Smooth muscle cell (in vitro differentiated cells): Measurements from ENCODE around the gene DLL1. TPM values are rescaled to one million over a fixed set of nuclear protein-coding genes. Genes with fewer than 3 reads are reported as not detected.

Experiments
- DNase-seq: peaks from one replicate; lab custom pipeline; 2025; ENCODE audit not compliant: unreplicated experiment; lab: John Stamatoyannopoulos, UW
- H2AFZ ChIP-seq: fragments of 200-600 bp; sonication (generic); 2 replicates; pipeline ENCODE4 v1.6.0; 2016; ENCODE audit warnings: antibody characterized with exemption, low read depth, mild to moderate bottlenecking
- H3F3A ChIP-seq: fragments of 200-600 bp; sonication (generic); 2 replicates; pipeline ENCODE4 v1.6.0; 2017; ENCODE audit warnings: antibody characterized with exemption, low read depth
- H3K27ac ChIP-seq: fragments of 200-600 bp; sonication (generic); 2 replicates; pipeline ENCODE4 v1.5.1; 2016; ENCODE audit warnings: low read depth, mild to moderate bottlenecking
- H3K27me3 ChIP-seq: fragments of 200-600 bp; sonication (generic); 2 replicates; pipeline ENCODE4 v1.6.1; 2016; ENCODE audit warnings: low read depth, mild to moderate bottlenecking
- H3K36me3 ChIP-seq: fragments of 200-600 bp; sonication (generic); 2 replicates; pipeline ENCODE4 v1.5.1; 2016; ENCODE audit warnings: low read depth
- H3K4me1 ChIP-seq: fragments of 200-600 bp; sonication (generic); 2 replicates; pipeline ENCODE4 v1.5.1; 2016; ENCODE audit warnings: low read depth
- H3K4me2 ChIP-seq: fragments of 200-600 bp; sonication (generic); 2 replicates; pipeline ENCODE4 v1.6.0; 2016; ENCODE audit warnings: mild to moderate bottlenecking
- H3K4me3 ChIP-seq: fragments of 200-600 bp; sonication (generic); 2 replicates; pipeline ENCODE4 v1.5.1; 2016; ENCODE audit warnings: mild to moderate bottlenecking
- H3K79me2 ChIP-seq: fragments of 200-600 bp; sonication (generic); 2 replicates; pipeline ENCODE4 v1.6.0; 2016; ENCODE audit warnings: low read depth, mild to moderate bottlenecking
- H3K9ac ChIP-seq: fragments of 200-600 bp; sonication (generic); 2 replicates; pipeline ENCODE4 v1.6.0; 2016; ENCODE audit warnings: low read depth
- H3K9me3 ChIP-seq: fragments of 200-600 bp; sonication (generic); replicated peaks from 2 replicates; pipeline ENCODE4 v1.5.1; 2016; ENCODE audit warnings: low read depth
- H4K20me1 ChIP-seq: fragments of 200-600 bp; sonication (generic); 2 replicates; pipeline ENCODE4 v1.6.0; 2016; ENCODE audit warnings: low read depth
- WGBS: methylation state at CpG from one replicate; pipeline ENCODE4 v1.1.7; 2016; ENCODE audit warnings: low lambda C conversion rate; 5-methylcytosine and 5-hydroxymethylcytosine counted together
- polyA plus RNA-seq: library from polyadenylated mRNA; unstranded; fragments of >200 nt; fragmentation: Nextera tagmentation; extraction: Ambion mirVana; gene quantifications from 2 replicates; pipeline ENCODE4 v1.2.1, GENCODE V29; 2016
- total RNA-seq: library from RNA; depleted of rRNA; stranded (reverse); fragments of >200 nt; gene quantifications from 2 replicates; pipeline ENCODE4 v1.2.3, GENCODE V29; 2014
- TF ChIP-seq, protein P1 (sequence below): fragments of 200-600 bp; sonication (generic); IDR thresholded peaks from 2 replicates; pipeline ENCODE4 v1.5.1; 2017; ENCODE audit warnings: borderline replicate concordance, mild to moderate bottlenecking, antibody characterized with exemption; ENCODE audit not compliant: insufficient read depth, poor library complexity, severe bottlenecking

The DLL1 gene
- total and polyA plus RNA-seq, 2 experiments from 2014 or later: 0.36 to 0.70 TPM

- no peak for DNase-seq
- TF ChIP-seq, protein P1, sequence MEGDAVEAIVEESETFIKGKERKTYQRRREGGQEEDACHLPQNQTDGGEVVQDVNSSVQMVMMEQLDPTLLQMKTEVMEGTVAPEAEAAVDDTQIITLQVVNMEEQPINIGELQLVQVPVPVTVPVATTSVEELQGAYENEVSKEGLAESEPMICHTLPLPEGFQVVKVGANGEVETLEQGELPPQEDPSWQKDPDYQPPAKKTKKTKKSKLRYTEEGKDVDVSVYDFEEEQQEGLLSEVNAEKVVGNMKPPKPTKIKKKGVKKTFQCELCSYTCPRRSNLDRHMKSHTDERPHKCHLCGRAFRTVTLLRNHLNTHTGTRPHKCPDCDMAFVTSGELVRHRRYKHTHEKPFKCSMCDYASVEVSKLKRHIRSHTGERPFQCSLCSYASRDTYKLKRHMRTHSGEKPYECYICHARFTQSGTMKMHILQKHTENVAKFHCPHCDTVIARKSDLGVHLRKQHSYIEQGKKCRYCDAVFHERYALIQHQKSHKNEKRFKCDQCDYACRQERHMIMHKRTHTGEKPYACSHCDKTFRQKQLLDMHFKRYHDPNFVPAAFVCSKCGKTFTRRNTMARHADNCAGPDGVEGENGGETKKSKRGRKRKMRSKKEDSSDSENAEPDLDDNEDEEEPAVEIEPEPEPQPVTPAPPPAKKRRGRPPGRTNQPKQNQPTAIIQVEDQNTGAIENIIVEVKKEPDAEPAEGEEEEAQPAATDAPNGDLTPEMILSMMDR: no peak
- no peaks in the 10 kb centered on the region for H3K9me3 ChIP-seq
- no peak overlapping the region for H3K9ac ChIP-seq
- H3K79me2 ChIP-seq: no peaks in the 10 kb centered on the region
- H3F3A ChIP-seq: no peaks in the 10 kb centered on the region
- 92% methylated on average over 23 of the region's 23 CpGs for WGBS
- no peaks in the 10 kb centered on the region for H3K36me3 ChIP-seq
- no peak overlapping the region for H3K4me3 ChIP-seq
- no peak overlapping the region for H2AFZ ChIP-seq
- peaks cover 16% of the 10 kb centered on the region for H3K4me1 ChIP-seq
- no peaks in the 10 kb centered on the region for H3K27me3 ChIP-seq
- H4K20me1 ChIP-seq: no peaks in the 10 kb centered on the region
- H3K4me2 ChIP-seq: no peak overlapping the region
- no peak overlapping the region for H3K27ac ChIP-seq
Measured at GRCh38 chr6:170245475-170245992, 45.3 kb downstream of the DLL1 start.

DNA sequence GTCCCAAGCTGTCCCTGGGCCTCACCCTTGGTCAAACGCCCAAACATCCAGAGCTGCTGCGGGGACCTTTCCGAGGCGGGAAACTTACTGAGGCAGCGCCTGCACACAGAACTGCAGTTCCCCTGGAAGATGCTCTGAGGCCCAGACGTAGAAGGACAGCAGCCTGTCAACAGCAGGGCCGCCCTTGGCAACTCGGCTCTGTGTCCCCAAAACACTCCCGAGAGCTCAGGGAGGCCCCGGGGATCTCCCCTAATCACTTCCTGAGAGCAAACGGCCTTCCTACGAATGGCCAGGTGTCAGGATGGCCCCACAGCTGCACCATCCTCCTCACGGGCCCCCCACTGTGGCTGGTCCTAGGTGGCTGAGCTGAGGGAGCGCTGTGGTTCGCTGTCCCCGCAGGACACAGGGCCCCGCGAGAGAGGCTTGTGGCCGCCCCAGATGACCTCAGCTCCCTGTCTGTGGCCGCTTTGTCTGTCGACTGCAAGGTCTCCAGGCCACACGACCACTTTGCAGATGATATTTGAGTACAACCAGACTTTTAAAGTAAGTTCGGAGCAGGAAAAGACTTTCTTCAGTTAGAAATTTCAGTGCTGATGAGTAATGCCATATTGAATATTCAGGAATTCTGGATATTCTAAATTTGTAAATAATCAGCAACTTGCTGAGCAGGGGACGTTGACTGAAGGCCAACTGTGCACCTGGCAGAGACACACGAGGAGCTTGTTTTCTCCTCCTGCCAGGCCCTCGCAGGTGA is 46.0 kb downstream of the DLL1 start:
- Histone ChIP-seq H3F3A (no peaks in the 10 kb centered on the region), H3K27me3 (no peaks in the 10 kb centered on the region), H2AFZ (no peak overlapping the region), H3K27ac (no peak overlapping the region), H3K9me3 (no peaks in the 10 kb centered on the region), H3K9ac (no peak overlapping the region), H3K79me2 (no peaks in the 10 kb centered on the region), H3K36me3 (no peaks in the 10 kb centered on the region), H3K4me3 (no peak overlapping the region), H3K4me1 (peaks cover 12% of the 10 kb centered on the region), H4K20me1 (no peaks in the 10 kb centered on the region), H3K4me2 (no peak overlapping the region)
- DNase-seq: no peak
- TF ChIP-seq, protein P1: no peak
- WGBS: 84% methylated on average over 26 of the region's 26 CpGs

GRCh38 chr6:170243791-170244291 is 47.0 kb downstream of the DLL1 start:
- Histone ChIP-seq H4K20me1 (no peaks in the 10 kb centered on the region), H3K4me3 (no peak overlapping the region), H3K27ac (no peak overlapping the region), H2AFZ (no peak overlapping the region), H3K36me3 (no peaks in the 10 kb centered on the region), H3K9ac (no peak overlapping the region), H3K79me2 (no peaks in the 10 kb centered on the region), H3F3A (no peaks in the 10 kb centered on the region), H3K27me3 (no peaks in the 10 kb centered on the region), H3K9me3 (no peaks in the 10 kb centered on the region), H3K4me2 (no peak overlapping the region), H3K4me1 (peaks cover 12% of the 10 kb centered on the region)
- no peak for DNase-seq
- TF ChIP-seq, protein P1: no peak
- 74% methylated on average over 21 of the region's 21 CpGs for WGBS

DNA sequence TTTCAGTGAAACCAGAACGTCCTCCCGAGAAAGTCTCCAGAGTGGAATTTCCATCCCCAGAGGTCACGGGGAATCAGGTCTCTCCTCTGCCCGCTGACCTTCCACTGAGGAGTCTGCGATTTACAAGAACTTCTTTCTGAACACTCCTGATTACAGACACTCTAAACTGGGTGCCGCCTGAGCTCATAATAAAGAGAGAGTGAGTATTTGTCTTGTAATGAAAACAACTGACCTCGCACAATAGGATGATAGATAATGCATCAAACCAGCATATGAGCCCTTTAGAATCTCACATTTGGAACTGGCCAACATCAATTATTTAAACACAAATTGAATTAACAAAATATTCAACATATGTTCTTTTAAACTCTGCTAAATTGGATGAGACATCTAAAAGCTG is 47.5 kb downstream of the DLL1 start:
- no peak for DNase-seq
- H3K27me3 ChIP-seq: no peaks in the 10 kb centered on the region
- TF ChIP-seq, protein P1: no peak
- H2AFZ ChIP-seq: no peak overlapping the region
- no peak overlapping the region for H3K27ac ChIP-seq
- H3K36me3 ChIP-seq: no peaks in the 10 kb centered on the region
- no peaks in the 10 kb centered on the region for H4K20me1 ChIP-seq
- H3K4me3 ChIP-seq: no peak overlapping the region
- no peaks in the 10 kb centered on the region for H3K79me2 ChIP-seq
- H3F3A ChIP-seq: no peaks in the 10 kb centered on the region
- WGBS: 79% methylated on average over 7 of the region's 7 CpGs
- H3K4me2 ChIP-seq: no peak overlapping the region
- no peak overlapping the region for H3K9ac ChIP-seq
- H3K4me1 ChIP-seq: peaks cover 12% of the 10 kb centered on the region
- H3K9me3 ChIP-seq: no peaks in the 10 kb centered on the region
